ENCODE data around the gene TCHHL1. TPM values are rescaled to one million over a fixed set of nuclear protein-coding genes. Genes with fewer than 3 reads are reported as not detected.

Gene TCHHL1
- total and polyA plus RNA-seq, 9 of the 15 experiments (the other 6 are each of a cell fraction or from before 2014, with no cell fraction given), result not detected

DNA sequence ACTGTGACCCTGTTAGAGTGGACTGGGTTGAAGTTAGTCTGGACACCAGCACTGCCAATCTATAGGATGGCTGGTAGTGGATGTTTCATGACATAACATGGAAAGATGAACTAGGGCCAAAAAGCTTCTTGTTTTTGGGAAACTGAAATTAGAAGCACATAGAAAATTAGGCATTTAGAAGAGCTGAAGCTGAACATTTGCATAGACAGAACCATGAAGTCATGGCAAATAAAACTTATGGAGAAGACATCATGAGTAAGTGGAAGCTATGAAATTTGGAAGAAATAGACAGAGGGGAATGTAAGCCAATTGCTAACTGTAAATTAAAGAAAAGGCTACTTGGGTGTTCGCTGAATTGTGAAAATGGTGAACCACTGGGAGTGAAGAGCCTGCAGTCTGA lies 49.4 kb downstream of the TCHHL1 start:
- no TSS peak for BruUV-seq (replicated peaks)

More for the DNA sequence above, 49.4 kb downstream of the TCHHL1 start:
- H3K36me3 ChIP-seq (ENCODE audit: control insufficient read depth, insufficient read depth, low read length), result no peaks in the 10 kb centered on the region
- 38% methylated on average over 1 of the region's 1 CpG for WGBS (ENCODE audit: insufficient coverage, low coverage, missing lambda C conversion rate)
- H3K4me1 ChIP-seq (replicated peaks in 1 of 2; ENCODE audit: control insufficient read depth in 2 of 2, insufficient read depth in 2 of 2, low read length in 2 of 2), result peaks cover 22 to 23% of the 10 kb centered on the region in 2 experiments
- ATAC-seq (no peak), DNase-seq (ENCODE audit: extremely low read depth in 1 of 4, low spot score in 3 of 4) (no peak), FAIRE-seq (no peak)
- no peak overlapping the region for H3K4me3 ChIP-seq
- POLR2A ChIA-PET, result interaction anchor here (0.7 kb wide), 1 partner anchor 11 kb away, joined by 3 read pairs; no protein-coding TSS in a partner anchor
- no peaks in the 10 kb centered on the region for H3K9me3 ChIP-seq (replicated peaks; ENCODE audit: control insufficient read depth, insufficient read depth, low read depth, low read length)
- CTCF ChIA-PET (ENCODE audit: low intra/inter-chr PET ratio), result no interaction called here
- in situ Hi-C loops (cut with MboI) (no loop called here), intact Hi-C loops (cut with micrococcal nuclease) (no loop called here)
- no peaks in the 10 kb centered on the region for H4K20me1 ChIP-seq (replicated peaks; ENCODE audit: control insufficient read depth, insufficient read depth, low read length)
- H3K27ac ChIP-seq (ENCODE audit: extremely low read depth, low read depth, low read length), result no peak overlapping the region
- no peaks in the 10 kb centered on the region for H3K9me1 ChIP-seq (ENCODE audit: control insufficient read depth, insufficient read depth, low read length)
- no peak overlapping the region for H3K9ac ChIP-seq (ENCODE audit: insufficient read depth in 1 of 2, low read depth in 2 of 2, low read length in 2 of 2)
- peak overlapping the region; percentile 5; the same call in 1 of the 2 replicates for H3K4me2 ChIP-seq (ENCODE audit: insufficient read depth, low read length)
- peaks cover 23% of the 10 kb centered on the region for H3K79me2 ChIP-seq (ENCODE audit: control insufficient read depth, insufficient read depth, low read length)
- peak overlapping the region; percentile 58 for H2AFZ ChIP-seq (ENCODE audit: low read depth, low read length)
- no peak for TF ChIP-seq TRIM28 (IDR thresholded peaks at IDR 0.05)
- TF ChIP-seq ZNF316 (IDR thresholded peaks at IDR 0.05), result no peak
- TF ChIP-seq, protein P1, sequence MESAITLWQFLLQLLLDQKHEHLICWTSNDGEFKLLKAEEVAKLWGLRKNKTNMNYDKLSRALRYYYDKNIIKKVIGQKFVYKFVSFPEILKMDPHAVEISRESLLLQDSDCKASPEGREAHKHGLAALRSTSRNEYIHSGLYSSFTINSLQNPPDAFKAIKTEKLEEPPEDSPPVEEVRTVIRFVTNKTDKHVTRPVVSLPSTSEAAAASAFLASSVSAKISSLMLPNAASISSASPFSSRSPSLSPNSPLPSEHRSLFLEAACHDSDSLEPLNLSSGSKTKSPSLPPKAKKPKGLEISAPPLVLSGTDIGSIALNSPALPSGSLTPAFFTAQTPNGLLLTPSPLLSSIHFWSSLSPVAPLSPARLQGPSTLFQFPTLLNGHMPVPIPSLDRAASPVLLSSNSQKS (CRISPR knock-in tag; IDR thresholded peaks at IDR 0.05), result no peak
- no peak for TF ChIP-seq TOE1 (IDR thresholded peaks at IDR 0.05; ENCODE audit: borderline replicate concordance)
- no peak for TF ChIP-seq TOE1 (CRISPR knock-in tag; IDR thresholded peaks at IDR 0.05; ENCODE audit: borderline replicate concordance, low read depth)
- no peak for TF ChIP-seq ZNF584 (CRISPR knock-in tag; IDR thresholded peaks at IDR 0.05; ENCODE audit: low read depth)
- TF ChIP-seq EHMT2 (IDR thresholded peaks at IDR 0.05), result no peak
- TF ChIP-seq CREBBP (IDR thresholded peaks at IDR 0.05; ENCODE audit: low read depth, low read length), result no peak
- no peak for TF ChIP-seq PCBP2 (IDR thresholded peaks at IDR 0.05; ENCODE audit: low read depth, low read length, poor library complexity, severe bottlenecking)
- TF ChIP-seq, protein P2, sequence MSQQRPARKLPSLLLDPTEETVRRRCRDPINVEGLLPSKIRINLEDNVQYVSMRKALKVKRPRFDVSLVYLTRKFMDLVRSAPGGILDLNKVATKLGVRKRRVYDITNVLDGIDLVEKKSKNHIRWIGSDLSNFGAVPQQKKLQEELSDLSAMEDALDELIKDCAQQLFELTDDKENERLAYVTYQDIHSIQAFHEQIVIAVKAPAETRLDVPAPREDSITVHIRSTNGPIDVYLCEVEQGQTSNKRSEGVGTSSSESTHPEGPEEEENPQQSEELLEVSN (IDR thresholded peaks at IDR 0.05; ENCODE audit: borderline replicate concordance in 1 of 2, extremely low read depth in 1 of 2, insufficient read depth in 1 of 2, insufficient read length in 1 of 2, low read depth in 1 of 2, low read length in 1 of 2, poor library complexity in 1 of 2, severe bottlenecking in 1 of 2), result no peak
- TF ChIP-seq, protein P3, sequence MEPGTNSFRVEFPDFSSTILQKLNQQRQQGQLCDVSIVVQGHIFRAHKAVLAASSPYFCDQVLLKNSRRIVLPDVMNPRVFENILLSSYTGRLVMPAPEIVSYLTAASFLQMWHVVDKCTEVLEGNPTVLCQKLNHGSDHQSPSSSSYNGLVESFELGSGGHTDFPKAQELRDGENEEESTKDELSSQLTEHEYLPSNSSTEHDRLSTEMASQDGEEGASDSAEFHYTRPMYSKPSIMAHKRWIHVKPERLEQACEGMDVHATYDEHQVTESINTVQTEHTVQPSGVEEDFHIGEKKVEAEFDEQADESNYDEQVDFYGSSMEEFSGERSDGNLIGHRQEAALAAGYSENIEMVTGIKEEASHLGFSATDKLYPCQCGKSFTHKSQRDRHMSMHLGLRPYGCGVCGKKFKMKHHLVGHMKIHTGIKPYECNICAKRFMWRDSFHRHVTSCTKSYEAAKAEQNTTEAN (CRISPR knock-in tag; IDR thresholded peaks at IDR 0.05), result no peak
- no peak for TF ChIP-seq SRSF9 (IDR thresholded peaks at IDR 0.05; ENCODE audit: borderline replicate concordance, low read depth, low read length)
- no peak for TF ChIP-seq TBP (optimal IDR thresholded peaks at IDR 0.05; ENCODE audit: low read depth, low read length)
- TF ChIP-seq ZNF668 (CRISPR knock-in tag; IDR thresholded peaks at IDR 0.05), result no peak
- no peaks in the 10 kb centered on the region for H3K27me3 ChIP-seq (ENCODE audit: control insufficient read depth in 2 of 2, insufficient read depth in 2 of 2, low read length in 2 of 2)
